Subcutaneous adipose tissue (tissue), 4 donors: ENCODE results near the gene TMEM255B. TPM values are rescaled to one million over a fixed set of nuclear protein-coding genes. Genes with fewer than 3 reads are reported as not detected.

ENCODE experiments used
- CTCF ChIP-seq: fragments of 450-650 bp; IDR thresholded peaks from one replicate; pipeline ENCODE4 v1.5.1; 2016; ENCODE audit warnings: low read depth, mild to moderate bottlenecking, control low read depth, antibody characterized with exemption, moderate library complexity
- total RNA-seq, 4 donors: library from RNA; depleted of rRNA; stranded (reverse); fragments of >200 nt; gene quantifications; one replicate each; pipeline ENCODE4 v1.1.0, GENCODE V29; 2016

The TMEM255B gene
- total RNA-seq, 4 donors from 2014 or later = 1.5 to 19.2 (median 5.2) TPM

- no peak for TF ChIP-seq CTCF
Observed at GRCh38 chr13:113764793-113765563, 6.0 kb downstream of the TMEM255B start.

- no peak for TF ChIP-seq CTCF
Observed at GRCh38 chr13:113765564-113765910, 6.5 kb downstream of the TMEM255B start.

- TF ChIP-seq CTCF = no peak
Observed at GRCh38 chr13:113766035-113766800, 7.2 kb downstream of the TMEM255B start.

DNA sequence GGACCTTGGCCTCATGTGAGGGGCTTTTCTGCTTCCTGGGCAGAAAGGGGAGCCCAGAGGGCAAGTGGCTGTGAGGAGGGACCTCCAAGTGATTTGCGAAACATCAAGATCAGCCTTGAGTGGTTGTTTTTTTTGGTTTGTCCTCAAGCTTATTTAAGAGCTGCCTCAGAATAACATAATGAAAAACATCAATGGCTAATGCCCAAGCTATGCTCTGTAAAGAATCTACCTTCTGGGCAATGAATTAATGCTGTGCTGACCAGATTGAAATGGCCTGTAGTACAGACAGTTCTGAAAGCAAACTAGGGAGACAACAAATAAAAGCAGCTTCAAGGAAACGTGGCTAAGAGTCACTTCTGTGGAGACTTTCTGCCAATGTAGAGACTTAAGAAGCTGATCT is 8.3 kb downstream of the TMEM255B start:
- no peak for TF ChIP-seq CTCF

GRCh38 chr13:113768018-113768905 is 9.2 kb downstream of the TMEM255B start:
- no peak for TF ChIP-seq CTCF

DNA sequence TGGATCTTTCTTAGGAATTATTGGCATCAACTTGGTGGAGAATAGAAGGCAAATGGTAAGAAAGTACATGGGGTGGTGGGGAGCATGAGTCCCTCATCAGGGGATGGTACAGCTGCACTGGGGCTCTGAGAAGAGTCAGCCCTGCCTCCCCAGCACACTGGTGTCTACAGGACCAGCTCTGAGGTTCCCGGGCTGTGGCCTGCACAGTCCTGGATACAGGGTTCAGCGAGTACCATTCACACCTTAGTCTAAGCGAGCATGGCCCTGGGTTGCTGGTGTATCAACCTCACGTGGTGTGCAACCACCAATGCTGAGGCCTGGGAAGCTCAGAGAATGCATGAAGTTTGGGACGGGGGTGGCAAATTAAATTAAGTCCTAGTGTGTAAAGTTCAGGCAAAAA is 10.1 kb downstream of the TMEM255B start:
- TF ChIP-seq CTCF = no peak

DNA sequence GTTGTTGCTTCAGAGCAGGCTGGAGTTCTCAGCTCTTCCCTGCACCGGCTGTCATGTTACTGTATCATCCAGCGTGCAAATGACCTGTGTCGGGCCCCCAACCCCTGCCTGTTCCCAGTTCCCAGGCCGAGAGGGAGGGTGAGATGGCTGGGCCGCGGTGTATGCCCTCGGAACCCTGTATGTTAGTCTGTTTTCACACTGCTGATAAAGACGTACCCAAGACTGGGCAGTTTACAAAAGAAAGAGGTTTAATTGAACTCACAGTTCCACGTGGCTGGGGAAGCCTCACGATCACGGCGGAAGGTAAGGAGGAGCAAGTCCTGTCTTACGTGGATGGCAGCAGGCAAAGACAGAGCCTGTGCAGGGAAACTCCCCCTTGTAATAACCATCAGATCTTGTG is 10.9 kb downstream of the TMEM255B start:
- TF ChIP-seq CTCF = no peak
